IMR-90 (cell line): ENCODE measurements around the gene RAB15. TPM values are rescaled to one million over a fixed set of nuclear protein-coding genes. Genes with fewer than 3 reads are reported as not detected.

Source experiments
- ATAC-seq: fragments of 200-7000 bp; cut with Tn5 transposase; 2 replicates; pipeline ENCODE4 v1.9.1; 2020; ENCODE audit warnings: low read depth, mild to moderate bottlenecking, moderate library complexity
- BruUV-seq: library from RNA; stranded (reverse); fragments of 400-500 nt; replicated peaks from 2 replicates; lab custom pipeline; 2021; lab: Mats Ljungman, UMichigan
- CTCF ChIA-PET: fragments of 300-600 bp; formaldehyde crosslinking; extraction: SDS; loops from one replicate; lab custom pipeline; 2021; ENCODE audit warnings: antibody characterized with exemption; lab: Yijun Ruan, JAX
- POLR2A ChIA-PET: fragments of 300-600 bp; sonication (Branson Sonifier 250); formaldehyde crosslinking; loops from one replicate; lab custom pipeline; 2022; ENCODE audit warnings: antibody characterized with exemption; ENCODE audit not compliant: unreplicated experiment; lab: Charles Lee
- DNase-seq: peaks from one replicate; pipeline ENCODE4 v3.0.0; 2013
- H2AFZ ChIP-seq: replicated peaks from 2 replicates; pipeline ENCODE3; 2013; ENCODE audit warnings: low read length, mild to moderate bottlenecking; ENCODE audit not compliant: poor library complexity
- H2AK5ac ChIP-seq: 2 replicates; pipeline ENCODE4 v1.6.1; 2013; ENCODE audit warnings: low read depth, low read length, inconsistent platforms
- H2AK9ac ChIP-seq: replicated peaks from 2 replicates; pipeline ENCODE3; 2013; ENCODE audit warnings: mild to moderate bottlenecking, low read depth, low read length, moderate library complexity; ENCODE audit not compliant: poor library complexity
- H2BK120ac ChIP-seq: 2 replicates; pipeline ENCODE4 v1.6.1; 2013; ENCODE audit warnings: low read depth, low read length, inconsistent platforms
- H2BK15ac ChIP-seq: 3 replicates; pipeline ENCODE4 v1.6.1; 2013; ENCODE audit warnings: low read depth, low read length, inconsistent platforms
- H2BK20ac ChIP-seq: 2 replicates; pipeline ENCODE4 v1.6.1; 2013; ENCODE audit warnings: low read depth, mild to moderate bottlenecking, inconsistent platforms, low read length, moderate library complexity
- H2BK5ac ChIP-seq: 2 replicates; pipeline ENCODE4 v1.6.1; 2013; ENCODE audit warnings: mild to moderate bottlenecking, low read depth, low read length, inconsistent platforms; ENCODE audit not compliant: poor library complexity, severe bottlenecking
- H3K14ac ChIP-seq: replicated peaks from 2 replicates; pipeline ENCODE4 v1.6.1; 2013; ENCODE audit warnings: low read depth, low read length, inconsistent platforms
- H3K18ac ChIP-seq: 2 replicates; pipeline ENCODE4 v1.6.1; 2013; ENCODE audit warnings: low read depth, low read length, control low read depth
- H3K23ac ChIP-seq: 2 replicates; pipeline ENCODE4 v1.6.1; 2013; ENCODE audit warnings: low read depth, low read length, inconsistent platforms
- H3K27ac ChIP-seq: 2 replicates; pipeline ENCODE4 v1.5.1; 2013; ENCODE audit warnings: mild to moderate bottlenecking, control low read depth, low read length; ENCODE audit not compliant: insufficient read depth
- H3K27me3 ChIP-seq: 2 replicates; pipeline ENCODE4 v1.6.1; 2013; ENCODE audit warnings: low read length; ENCODE audit not compliant: control insufficient read depth, insufficient read depth
- H3K36me3 ChIP-seq: 2 replicates; pipeline ENCODE4 v1.6.1; 2013; ENCODE audit warnings: low read length, mixed read lengths; ENCODE audit not compliant: control insufficient read depth, insufficient read depth
- H3K4ac ChIP-seq: 2 replicates; pipeline ENCODE4 v1.6.1; 2013; ENCODE audit warnings: low read depth, low read length, inconsistent platforms
- H3K4me1 ChIP-seq: 2 replicates; pipeline ENCODE4 v1.6.1; 2013; ENCODE audit warnings: low read length, mixed read lengths; ENCODE audit not compliant: control insufficient read depth, insufficient read depth
- H3K4me2 ChIP-seq: 2 replicates; pipeline ENCODE4 v1.6.1; 2013; ENCODE audit warnings: low read depth, mild to moderate bottlenecking, control low read depth, low read length, moderate library complexity
- H3K4me3 ChIP-seq: 2 replicates; pipeline ENCODE4 v1.5.1; 2013; ENCODE audit warnings: low read depth, mild to moderate bottlenecking, control low read depth, low read length, moderate library complexity; ENCODE audit not compliant: insufficient read depth
- H3K56ac ChIP-seq: 2 replicates; pipeline ENCODE4 v1.6.1; 2013; ENCODE audit warnings: low read length, inconsistent platforms; ENCODE audit not compliant: insufficient read depth; ENCODE audit errors: extremely low read depth
- H3K79me1 ChIP-seq, 2 experiments: 2 replicates each; pipeline ENCODE4 v1.6.1; 2013; ENCODE audit warnings: low read length in 2 of 2, inconsistent platforms in 1 of 2, low read depth in 1 of 2
- H3K9ac ChIP-seq: 2 replicates; pipeline ENCODE4 v1.6.1; 2013; ENCODE audit warnings: low read depth, low read length, control low read depth
- H3K9me1 ChIP-seq: 2 replicates; pipeline ENCODE4 v1.6.1; 2013; ENCODE audit warnings: low read length, inconsistent platforms; ENCODE audit not compliant: insufficient read depth
- H3K9me3 ChIP-seq: 2 replicates; pipeline ENCODE4 v1.6.1; 2013; ENCODE audit warnings: low read length; ENCODE audit not compliant: control insufficient read depth, insufficient read depth
- H4K20me1 ChIP-seq: 2 replicates; pipeline ENCODE4 v1.6.1; 2013; ENCODE audit warnings: low read length, inconsistent platforms; ENCODE audit not compliant: insufficient read depth
- H4K5ac ChIP-seq: 2 replicates; pipeline ENCODE4 v1.6.1; 2013; ENCODE audit warnings: mild to moderate bottlenecking, low read depth, low read length, control low read depth
- H4K8ac ChIP-seq, 2 experiments: 2 replicates each; pipeline ENCODE4 v1.6.1; 2013; ENCODE audit warnings: low read depth in 2 of 2, low read length in 2 of 2, control low read depth in 1 of 2, inconsistent platforms in 1 of 2
- H4K91ac ChIP-seq: 2 replicates; pipeline ENCODE4 v1.6.1; 2013; ENCODE audit warnings: low read depth, low read length, inconsistent platforms; ENCODE audit not compliant: insufficient read depth
- CEBPB ChIP-seq: IDR thresholded peaks from 2 replicates; pipeline ENCODE4 v1.6.1; 2012; ENCODE audit warnings: low read depth, low read length, improper control_type of control experiment
- CHD1 ChIP-seq: IDR thresholded peaks from 2 replicates; pipeline ENCODE4 v1.6.1; 2012; ENCODE audit warnings: low read depth, low read length, improper control_type of control experiment
- CTCF ChIP-seq: conservative IDR thresholded peaks from 2 replicates; pipeline ENCODE4 v1.5.1; 2012; ENCODE audit warnings: mild to moderate bottlenecking, low read depth, low read length, improper control_type of control experiment
- ELK1 ChIP-seq: fragments of 150-350 bp; IDR thresholded peaks from 2 replicates; pipeline ENCODE4 v1.6.1; 2016; ENCODE audit warnings: low read depth, mild to moderate bottlenecking, low read length, moderate library complexity, borderline replicate concordance
- FOS ChIP-seq: fragments of 150-350 bp; IDR thresholded peaks from 2 replicates; pipeline ENCODE4 v1.6.1; 2016; ENCODE audit warnings: low read depth, low read length
- MAFK ChIP-seq: IDR thresholded peaks from 2 replicates; pipeline ENCODE4 v1.6.1; 2012; ENCODE audit warnings: low read depth, low read length, improper control_type of control experiment
- MAZ ChIP-seq: IDR thresholded peaks from 2 replicates; pipeline ENCODE4 v1.6.1; 2012; ENCODE audit warnings: low read depth, mild to moderate bottlenecking, low read length, improper control_type of control experiment, moderate library complexity, borderline replicate concordance
- NFE2L2 ChIP-seq: fragments of 150-350 bp; IDR thresholded peaks from 2 replicates; pipeline ENCODE4 v1.6.1; 2016; ENCODE audit warnings: low read depth, mild to moderate bottlenecking, low read length
- POLR2A ChIP-seq: IDR thresholded peaks from 2 replicates; pipeline ENCODE4 v1.6.1; 2012; ENCODE audit warnings: mild to moderate bottlenecking, low read depth, low read length
- RAD21 ChIP-seq: IDR thresholded peaks from 2 replicates; pipeline ENCODE4 v1.6.1; 2012; ENCODE audit warnings: low read length, improper control_type of control experiment
- RCOR1 ChIP-seq: IDR thresholded peaks from 2 replicates; pipeline ENCODE4 v1.6.1; 2012; ENCODE audit warnings: mild to moderate bottlenecking, low read length, improper control_type of control experiment; ENCODE audit not compliant: insufficient replicate concordance
- RFX5 ChIP-seq: IDR thresholded peaks from 2 replicates; pipeline ENCODE4 v1.8.0; 2012; ENCODE audit warnings: low read depth, mild to moderate bottlenecking, low read length, moderate library complexity
- SMC3 ChIP-seq: fragments of 150-350 bp; IDR thresholded peaks from 2 replicates; pipeline ENCODE4 v1.6.1; 2016; ENCODE audit warnings: low read depth, mild to moderate bottlenecking, antibody characterized with exemption, low read length, moderate library complexity
- USF2 ChIP-seq: fragments of 150-350 bp; IDR thresholded peaks from 2 replicates; pipeline ENCODE4 v1.6.1; 2017; ENCODE audit warnings: mild to moderate bottlenecking, antibody characterized with exemption, low read length, low read depth
- WGBS, 2 experiments: methylation state at CpG; one replicate each; pipeline versions ENCODE4 v1.1.5 to v1.1.7; 2013; ENCODE audit warnings: missing lambda C conversion rate in 2 of 2; ENCODE audit not compliant: insufficient read length in 1 of 2; ENCODE audit errors: extremely low coverage in 2 of 2; 5-methylcytosine and 5-hydroxymethylcytosine counted together
- dilution Hi-C: fragments of 300-500 bp; cut with HindIII; formaldehyde crosslinking; loops from one replicate; pipeline ENCODE4 v1.14.3; 2018; ENCODE audit warnings: low sequenced_read_pairs; ENCODE audit not compliant: unreplicated experiment
- in situ Hi-C: fragments of 300-500 bp; cut with MboI; formaldehyde crosslinking; loops from 3 replicates; pipeline ENCODE4 v1.14.3; 2019; ENCODE audit warnings: low sequenced_read_pairs, inconsistent platforms, mixed read lengths
- intact Hi-C: fragments of 100-400 bp; cut with micrococcal nuclease; formaldehyde crosslinking; loops from 2 replicates; pipeline ENCODE4 v1.10.0; 2022
- polyA plus RNA-seq, 3 experiments: library from polyadenylated mRNA; depleted of rRNA; stranded (reverse); fragments of >200 nt; gene quantifications; 2 replicates each; pipeline ENCODE4 v1.2.3, GENCODE V29; 2012; ENCODE audit warnings: low replicate concordance in 1 of 3
- total RNA-seq: library from RNA; depleted of rRNA; stranded (reverse); fragments of >200 nt; gene quantifications from 2 replicates; pipeline ENCODE4 v1.2.3, GENCODE V29; 2012

Gene RAB15
- total and polyA plus RNA-seq, 2 of the 4 experiments (the other 2 are of a cell fraction) = 3.4 to 7.8 TPM

- Histone ChIP-seq H3K27me3 (no peaks in the 10 kb centered on the region), H3K56ac (no peak overlapping the region), H4K8ac (no peak overlapping the region), H3K23ac (no peak overlapping the region), H3K4me2 (no peak overlapping the region), H2AK9ac (no peak overlapping the region), H3K4me1 (no peaks in the 10 kb centered on the region), H3K79me1 (no peaks in the 10 kb centered on the region), H3K36me3 (peaks cover 17% of the 10 kb centered on the region), H3K4ac (no peak overlapping the region), H2BK5ac (no peak overlapping the region), H3K9me3 (no peaks in the 10 kb centered on the region), H3K18ac (no peak overlapping the region), H3K9ac (no peak overlapping the region), H2AFZ (no peak overlapping the region), H3K14ac (no peak overlapping the region), H3K27ac (no peak overlapping the region), H3K9me1 (no peaks in the 10 kb centered on the region; the same call in 1 of the 2 replicates), H2BK120ac (no peak overlapping the region), H3K4me3 (no peak overlapping the region), H2BK20ac (no peak overlapping the region), H4K5ac (no peak overlapping the region), H4K20me1 (no peaks in the 10 kb centered on the region), H4K91ac (no peak overlapping the region), H2BK15ac (no peak overlapping the region), H2AK5ac (no peak overlapping the region)
- dilution Hi-C loops = no loop called here
- ChIA-PET POLR2A (no interaction called here), CTCF (no interaction called here)
- ATAC-seq (no peak), DNase-seq (no peak)
- intact Hi-C loops = no loop called here
- WGBS, 2 experiments = 100% methylated on average over 1 of the region's 4 CpGs; no CpG with 5 or more reads in 1 of the 2 experiments
- no peak for TF ChIP-seq MAFK
- TF ChIP-seq MAZ = no peak
- TF ChIP-seq ELK1 = no peak
- TF ChIP-seq CHD1 = no peak
- TF ChIP-seq USF2 = no peak
- TF ChIP-seq RFX5 = no peak
- TF ChIP-seq POLR2A = no peak
- no peak for TF ChIP-seq CTCF
- no peak for TF ChIP-seq RAD21
- no peak for TF ChIP-seq FOS
- no peak for TF ChIP-seq SMC3
- no peak for TF ChIP-seq RCOR1
- TF ChIP-seq NFE2L2 = no peak
- TF ChIP-seq CEBPB = no peak
- in situ Hi-C loops = no loop called here
- no TSS peak for BruUV-seq
Measured at GRCh38 chr14:65012353-65012752, 40.2 kb upstream of the RAB15 start.
